ENCODE results near the gene PRPH. TPM values are rescaled to one million over a fixed set of nuclear protein-coding genes. Genes with fewer than 3 reads are reported as not detected.

PRPH gene
- total and polyA plus RNA-seq, 9 of the 15 experiments (the other 6 are each of a cell fraction or from before 2014, with no cell fraction given): 0.27 to 1.9 (median 1.3) TPM; not detected in 1

DNA sequence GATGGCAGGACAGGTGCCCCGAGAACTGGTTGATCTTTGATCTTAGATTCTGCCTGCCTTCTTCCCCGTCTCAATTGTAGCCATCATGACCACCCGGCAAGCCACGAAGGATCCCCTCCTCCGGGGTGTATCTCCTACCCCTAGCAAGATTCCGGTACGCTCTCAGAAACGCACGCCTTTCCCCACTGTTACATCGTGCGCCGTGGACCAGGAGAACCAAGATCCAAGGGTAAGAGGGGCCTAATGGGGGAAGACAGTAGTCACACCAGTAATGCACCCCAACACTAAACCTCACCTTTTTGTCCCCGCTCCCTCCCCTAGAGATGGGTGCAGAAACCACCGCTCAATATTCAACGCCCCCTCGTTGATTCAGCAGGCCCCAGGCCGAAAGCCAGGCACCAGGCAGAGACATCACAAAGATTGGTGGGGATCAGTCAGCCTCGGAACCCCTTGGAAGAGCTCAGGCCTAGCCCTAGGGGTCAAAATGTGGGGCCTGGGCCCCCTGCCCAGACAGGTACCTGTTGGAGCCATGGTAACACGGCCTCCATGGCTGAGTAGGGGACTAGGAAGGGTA lies 28.7 kb downstream of the PRPH start (continued):
- TF ChIP-seq, protein P1, sequence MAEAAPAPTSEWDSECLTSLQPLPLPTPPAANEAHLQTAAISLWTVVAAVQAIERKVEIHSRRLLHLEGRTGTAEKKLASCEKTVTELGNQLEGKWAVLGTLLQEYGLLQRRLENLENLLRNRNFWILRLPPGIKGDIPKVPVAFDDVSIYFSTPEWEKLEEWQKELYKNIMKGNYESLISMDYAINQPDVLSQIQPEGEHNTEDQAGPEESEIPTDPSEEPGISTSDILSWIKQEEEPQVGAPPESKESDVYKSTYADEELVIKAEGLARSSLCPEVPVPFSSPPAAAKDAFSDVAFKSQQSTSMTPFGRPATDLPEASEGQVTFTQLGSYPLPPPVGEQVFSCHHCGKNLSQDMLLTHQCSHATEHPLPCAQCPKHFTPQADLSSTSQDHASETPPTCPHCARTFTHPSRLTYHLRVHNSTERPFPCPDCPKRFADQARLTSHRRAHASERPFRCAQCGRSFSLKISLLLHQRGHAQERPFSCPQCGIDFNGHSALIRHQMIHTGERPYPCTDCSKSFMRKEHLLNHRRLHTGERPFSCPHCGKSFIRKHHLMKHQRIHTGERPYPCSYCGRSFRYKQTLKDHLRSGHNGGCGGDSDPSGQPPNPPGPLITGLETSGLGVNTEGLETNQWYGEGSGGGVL (CRISPR knock-in tag; IDR thresholded peaks at IDR 0.05): no peak
- TF ChIP-seq, protein P2, sequence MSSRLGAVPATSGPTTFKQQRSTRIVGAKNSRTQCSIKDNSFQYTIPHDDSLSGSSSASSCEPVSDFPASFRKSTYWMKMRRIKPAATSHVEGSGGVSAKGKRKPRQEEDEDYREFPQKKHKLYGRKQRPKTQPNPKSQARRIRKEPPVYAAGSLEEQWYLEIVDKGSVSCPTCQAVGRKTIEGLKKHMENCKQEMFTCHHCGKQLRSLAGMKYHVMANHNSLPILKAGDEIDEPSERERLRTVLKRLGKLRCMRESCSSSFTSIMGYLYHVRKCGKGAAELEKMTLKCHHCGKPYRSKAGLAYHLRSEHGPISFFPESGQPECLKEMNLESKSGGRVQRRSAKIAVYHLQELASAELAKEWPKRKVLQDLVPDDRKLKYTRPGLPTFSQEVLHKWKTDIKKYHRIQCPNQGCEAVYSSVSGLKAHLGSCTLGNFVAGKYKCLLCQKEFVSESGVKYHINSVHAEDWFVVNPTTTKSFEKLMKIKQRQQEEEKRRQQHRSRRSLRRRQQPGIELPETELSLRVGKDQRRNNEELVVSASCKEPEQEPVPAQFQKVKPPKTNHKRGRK (tag; IDR thresholded peaks at IDR 0.05): no peak
- TF ChIP-seq YBX1 (IDR thresholded peaks at IDR 0.05): no peak
- no peak for TF ChIP-seq GATA2 (CRISPR knock-in tag; IDR thresholded peaks at IDR 0.05)

DNA sequence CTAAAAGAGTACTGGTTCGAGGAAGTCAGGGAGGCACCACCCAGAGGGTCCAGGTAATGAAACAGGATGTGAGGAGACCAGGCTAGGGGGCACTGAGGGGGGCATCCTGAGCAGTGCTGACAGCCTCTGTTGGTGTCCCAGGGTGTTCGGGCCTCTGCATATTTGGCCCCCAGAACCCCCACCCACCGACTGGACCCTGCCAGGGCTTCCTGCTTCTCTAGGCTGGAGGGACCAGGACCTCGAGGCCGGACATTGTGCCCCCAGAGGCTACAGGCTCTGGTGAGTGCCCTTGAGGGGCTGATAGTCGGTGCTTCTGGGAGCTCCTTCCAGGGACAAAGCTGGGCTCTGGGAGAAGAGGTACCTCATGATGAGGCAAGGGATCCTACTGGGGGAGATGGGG lies 30.7 kb downstream of the PRPH start:
- H4K20me1 ChIP-seq (replicated peaks; ENCODE audit: control insufficient read depth, insufficient read depth, low read length): no peaks in the 10 kb centered on the region
- H3K27ac ChIP-seq (ENCODE audit: extremely low read depth, low read depth, low read length): no peak overlapping the region; the same call in 2 of the 3 replicates
- peak overlapping the region in 1 of 2 experiments; percentile 74; a peak in 2 of 4 replicates for H3K9ac ChIP-seq (ENCODE audit: insufficient read depth in 1 of 2, low read depth in 2 of 2, low read length in 2 of 2)
- no peak overlapping the region for H3K4me2 ChIP-seq (ENCODE audit: insufficient read depth, low read length)
- 84% methylated on average over 3 of the region's 6 CpGs for WGBS (ENCODE audit: insufficient coverage, low coverage, missing lambda C conversion rate)
- TF ChIP-seq RBFOX2 (IDR thresholded peaks at IDR 0.05; ENCODE audit: low read depth, low read length) (peak; percentile 43; the same call in 1 of the 2 replicates), POLR2G (IDR thresholded peaks at IDR 0.05; ENCODE audit: low read depth, low read length) (peak; percentile 51), XRCC3 (IDR thresholded peaks at IDR 0.05) (no peak)
- ChIA-PET POLR2A (interaction anchor here (0.9 to 1.7 kb wide), 4 partner anchors 9 to 40 kb away, joined by 3 to 5 read pairs (median 4); no protein-coding TSS in a partner anchor), CTCF (ENCODE audit: low intra/inter-chr PET ratio) (no interaction called here)
- no peak overlapping the region for H2AFZ ChIP-seq (ENCODE audit: low read depth, low read length)
- H3K4me1 ChIP-seq (replicated peaks in 1 of 2; ENCODE audit: control insufficient read depth in 2 of 2, insufficient read depth in 2 of 2, low read length in 2 of 2): peaks cover 5 to 18% of the 10 kb centered on the region in 2 experiments; a peak in 3 of 5 replicates
- peaks cover 58% of the 10 kb centered on the region; the same call in 2 of the 3 replicates for H3K36me3 ChIP-seq (ENCODE audit: control insufficient read depth, insufficient read depth, low read length)
- intact Hi-C loops (cut with micrococcal nuclease) (no loop called here), in situ Hi-C loops (cut with MboI) (no loop called here)
- no peaks in the 10 kb centered on the region for H3K9me3 ChIP-seq (replicated peaks; ENCODE audit: control insufficient read depth, insufficient read depth, low read depth, low read length)
- peaks cover 22% of the 10 kb centered on the region for H3K79me2 ChIP-seq (ENCODE audit: control insufficient read depth, insufficient read depth, low read length)
- DNase-seq (ENCODE audit: extremely low read depth in 1 of 4, low spot score in 3 of 4): no peak
- no peak overlapping the region for H3K4me3 ChIP-seq
- H3K9me1 ChIP-seq (ENCODE audit: control insufficient read depth, insufficient read depth, low read length): no peaks in the 10 kb centered on the region
- ATAC-seq: no peak
- no peak for FAIRE-seq
- no peaks in the 10 kb centered on the region for H3K27me3 ChIP-seq (ENCODE audit: control insufficient read depth in 2 of 2, insufficient read depth in 2 of 2, low read length in 2 of 2)
- no TSS peak for BruUV-seq (replicated peaks)

Data from K562 (cell line).